ENCODE results near the gene OAS3. TPM values are rescaled to one million over a fixed set of nuclear protein-coding genes. Genes with fewer than 3 reads are reported as not detected.
A peak's percentile ranks its signal among the peaks of the same experiment; 100 is the strongest.

The OAS3 gene
- total RNA-seq, 1 donor from 2014 or later, result 20.1 TPM

DNA sequence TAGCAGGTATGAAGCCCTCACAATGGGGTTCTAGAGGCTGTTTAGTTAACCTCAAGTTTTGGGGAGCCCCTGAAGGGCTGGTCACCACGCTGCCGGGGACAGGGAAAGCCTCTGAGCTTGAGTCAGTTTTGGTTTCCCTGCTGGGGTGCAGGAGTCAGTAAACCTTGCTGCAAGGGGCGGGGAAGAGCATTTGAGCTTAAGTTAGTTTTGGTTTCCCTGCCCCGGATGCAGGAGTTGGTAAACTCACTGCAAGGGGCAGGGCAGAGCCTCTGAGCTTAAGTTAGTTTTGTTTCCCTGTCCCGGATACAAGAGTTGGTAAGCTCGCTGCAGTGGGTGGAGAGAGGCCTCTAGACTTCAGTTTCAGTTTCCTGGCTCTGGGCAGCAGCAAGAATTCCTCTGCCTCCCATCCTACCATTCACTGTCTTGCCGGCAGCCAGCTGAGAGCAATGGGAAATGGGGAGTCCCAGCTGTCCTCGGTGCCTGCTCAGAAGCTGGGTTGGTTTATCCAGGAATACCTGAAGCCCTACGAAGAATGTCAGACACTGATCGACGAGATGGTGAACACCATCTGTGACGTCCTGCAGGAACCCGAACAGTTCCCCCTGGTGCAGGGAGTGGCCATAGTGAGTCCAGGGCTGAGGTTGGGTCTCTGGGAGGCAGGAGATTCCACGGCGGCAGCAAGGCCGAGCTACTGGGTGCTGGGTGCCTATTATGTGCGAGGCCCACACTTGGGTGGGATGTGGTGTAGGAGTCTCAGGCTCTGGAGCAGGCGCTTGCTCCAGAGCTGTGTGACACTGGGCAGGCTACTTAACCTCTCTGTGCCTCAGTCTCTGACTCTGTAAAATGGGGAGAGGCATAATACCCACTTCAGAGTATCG, 40.1 kb downstream of the OAS3 start, which contains the start of gene OAS2:
Gene OAS2, plus strand, starts transcription at position 357 of the 878 bp plus-strand sequence. Its CDS starts 90 bp downstream, at position 447.
- no peaks in the 10 kb centered on the region for H3K36me3 ChIP-seq
- no peak for TF ChIP-seq POLR2A (IDR thresholded peaks at IDR 0.05)
- TF ChIP-seq, protein P1, sequence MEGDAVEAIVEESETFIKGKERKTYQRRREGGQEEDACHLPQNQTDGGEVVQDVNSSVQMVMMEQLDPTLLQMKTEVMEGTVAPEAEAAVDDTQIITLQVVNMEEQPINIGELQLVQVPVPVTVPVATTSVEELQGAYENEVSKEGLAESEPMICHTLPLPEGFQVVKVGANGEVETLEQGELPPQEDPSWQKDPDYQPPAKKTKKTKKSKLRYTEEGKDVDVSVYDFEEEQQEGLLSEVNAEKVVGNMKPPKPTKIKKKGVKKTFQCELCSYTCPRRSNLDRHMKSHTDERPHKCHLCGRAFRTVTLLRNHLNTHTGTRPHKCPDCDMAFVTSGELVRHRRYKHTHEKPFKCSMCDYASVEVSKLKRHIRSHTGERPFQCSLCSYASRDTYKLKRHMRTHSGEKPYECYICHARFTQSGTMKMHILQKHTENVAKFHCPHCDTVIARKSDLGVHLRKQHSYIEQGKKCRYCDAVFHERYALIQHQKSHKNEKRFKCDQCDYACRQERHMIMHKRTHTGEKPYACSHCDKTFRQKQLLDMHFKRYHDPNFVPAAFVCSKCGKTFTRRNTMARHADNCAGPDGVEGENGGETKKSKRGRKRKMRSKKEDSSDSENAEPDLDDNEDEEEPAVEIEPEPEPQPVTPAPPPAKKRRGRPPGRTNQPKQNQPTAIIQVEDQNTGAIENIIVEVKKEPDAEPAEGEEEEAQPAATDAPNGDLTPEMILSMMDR (IDR thresholded peaks at IDR 0.05), result no peak
- peak; percentile 41 to 55 for TF ChIP-seq POLR2AphosphoS5 (IDR thresholded peaks at IDR 0.05; ENCODE audit: insufficient read depth in 1 of 2, low read depth in 1 of 2)
- DNase-seq (ENCODE audit: extremely low spot score in 2 of 2), result peak; percentile 87 to 95
- peaks cover 25% of the 10 kb centered on the region for H3K4me1 ChIP-seq
- H3K27me3 ChIP-seq, result no peaks in the 10 kb centered on the region
- peak within 1 kb of the TSS; percentile 50 to 53 for H3K4me3 ChIP-seq
- H3K9me3 ChIP-seq, result no peaks in the 10 kb centered on the region
- intact Hi-C loops (cut with DNase I), result no loop called here
- peak within 1 kb of the TSS; percentile 84 for H3K27ac ChIP-seq

DNA sequence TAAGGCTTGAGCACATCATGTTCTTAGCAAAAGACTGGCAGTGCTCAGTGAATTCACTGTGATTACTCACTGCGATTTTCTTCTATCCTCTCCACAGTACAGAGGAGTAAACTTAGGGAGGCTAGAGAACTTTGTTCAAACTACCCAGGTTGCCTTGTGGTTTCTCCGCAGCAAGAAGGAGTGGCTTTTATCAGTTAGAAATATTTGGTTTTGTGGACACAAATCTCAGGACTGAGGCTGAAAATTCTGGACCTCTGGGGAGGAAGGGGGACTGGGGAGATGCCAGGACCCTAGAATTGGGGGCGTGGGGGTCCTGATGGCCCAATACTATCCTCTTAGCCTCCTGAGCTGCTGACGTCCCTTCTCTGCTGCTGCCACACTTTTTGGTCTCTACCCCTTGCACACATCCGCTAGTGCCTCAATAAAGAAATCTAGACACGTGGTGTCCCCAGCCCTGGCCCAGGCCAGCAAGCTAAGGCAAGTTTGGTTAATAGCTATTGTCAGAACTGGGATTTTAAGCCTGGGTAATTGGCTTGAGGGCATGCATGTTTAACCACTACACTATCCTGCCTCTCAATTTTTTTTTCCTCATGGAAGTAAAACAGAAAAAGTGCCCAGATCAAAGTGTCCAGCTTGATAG, 40.9 kb downstream of the OAS3 start:
- peak; percentile 77 to 87 for DNase-seq (ENCODE audit: extremely low spot score in 2 of 2)
- H3K9me3 ChIP-seq, result no peaks in the 10 kb centered on the region
- no peak for TF ChIP-seq POLR2A (IDR thresholded peaks at IDR 0.05)
- TF ChIP-seq, protein P1 (IDR thresholded peaks at IDR 0.05), result no peak
- peak in 1 of 2 donors; percentile 33 for TF ChIP-seq POLR2AphosphoS5 (IDR thresholded peaks at IDR 0.05; ENCODE audit: insufficient read depth in 1 of 2, low read depth in 1 of 2)
- no peaks in the 10 kb centered on the region for H3K36me3 ChIP-seq
- no peaks in the 10 kb centered on the region for H3K27me3 ChIP-seq
- peak overlapping the region; percentile 50 to 53 for H3K4me3 ChIP-seq
- peak overlapping the region; percentile 84 for H3K27ac ChIP-seq
- intact Hi-C loops (cut with DNase I), result no loop called here
- H3K4me1 ChIP-seq, result peaks cover 25% of the 10 kb centered on the region

DNA sequence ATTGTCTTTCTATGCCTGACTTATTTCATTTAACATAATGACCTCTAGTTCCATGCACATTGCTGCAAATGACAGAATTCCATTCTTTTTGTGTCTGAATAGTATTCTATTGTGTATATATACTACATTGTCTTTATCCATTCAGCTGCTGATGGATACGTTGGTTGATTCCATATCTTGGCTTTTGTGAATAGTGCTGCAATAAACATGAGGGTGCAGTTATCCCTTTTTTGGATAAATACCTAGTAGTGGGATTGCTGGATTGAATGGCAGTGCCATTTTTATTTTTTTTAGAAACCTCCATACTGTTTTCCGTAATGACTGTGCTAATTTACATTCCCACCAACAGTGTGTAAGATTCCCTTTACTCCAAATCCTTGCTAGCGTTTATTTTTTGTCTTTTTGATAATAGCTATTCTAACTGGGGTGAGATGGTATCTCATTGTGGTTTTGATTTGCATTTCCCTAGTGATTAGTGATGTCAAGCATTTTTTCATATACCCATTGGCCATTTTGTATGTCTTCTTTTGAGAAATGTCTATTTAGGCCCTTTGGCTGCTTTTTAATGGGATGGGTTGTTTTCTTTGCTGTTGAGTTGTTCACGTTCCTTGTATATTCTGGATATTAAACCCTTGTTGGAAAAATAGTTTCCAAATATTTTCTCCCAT, 42.4 kb downstream of the OAS3 start:
- no peak for DNase-seq (ENCODE audit: extremely low spot score in 2 of 2)
- no peak for TF ChIP-seq POLR2AphosphoS5 (IDR thresholded peaks at IDR 0.05; ENCODE audit: insufficient read depth in 1 of 2, low read depth in 1 of 2)
- TF ChIP-seq, protein P1 (IDR thresholded peaks at IDR 0.05), result no peak
- no peak for TF ChIP-seq POLR2A (IDR thresholded peaks at IDR 0.05)
- Histone ChIP-seq H3K27ac (no peak overlapping the region), H3K27me3 (no peaks in the 10 kb centered on the region), H3K9me3 (no peaks in the 10 kb centered on the region), H3K36me3 (no peaks in the 10 kb centered on the region), H3K4me3 (no peak overlapping the region), H3K4me1 (peaks cover 25% of the 10 kb centered on the region)
- intact Hi-C loops (cut with DNase I), result no loop called here

DNA sequence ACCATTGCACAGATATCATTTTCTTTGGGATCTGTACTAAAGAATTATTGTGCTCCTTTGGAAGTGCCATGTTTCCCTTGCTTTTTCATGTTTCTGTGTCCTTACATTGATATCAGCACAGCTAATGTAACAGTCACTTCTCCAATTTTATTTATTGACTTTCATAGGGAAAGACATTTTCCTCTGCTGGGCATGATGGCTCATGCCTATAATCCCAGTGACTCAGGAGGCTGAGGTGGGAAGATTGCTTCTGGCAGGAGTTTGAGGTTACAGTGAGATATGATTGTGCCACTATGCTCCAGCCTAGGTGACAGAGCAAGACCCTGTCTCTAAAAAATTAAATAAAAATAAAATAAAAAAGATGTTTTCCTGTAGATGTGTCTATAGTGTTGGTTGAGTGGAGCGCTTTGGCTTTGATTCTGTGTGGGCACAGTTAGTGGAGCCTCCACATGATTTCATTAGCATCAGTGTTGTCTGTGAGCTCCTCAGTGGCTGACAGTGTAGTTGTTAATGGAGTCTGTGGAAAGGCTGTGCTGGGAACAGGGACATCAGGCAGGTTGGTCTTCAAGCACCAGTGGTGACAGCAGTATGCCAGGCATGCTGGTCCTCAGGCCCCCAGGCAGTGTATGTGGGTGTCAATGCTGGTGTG, 47.5 kb downstream of the OAS3 start:
- peak in 1 of 2 donors; percentile 69 for DNase-seq (ENCODE audit: extremely low spot score in 2 of 2)
- intact Hi-C loops (cut with DNase I), result no loop called here
- Histone ChIP-seq H3K36me3 (peaks cover 0 to 7% of the 10 kb centered on the region in 2 donors), H3K4me1 (peaks cover 6% of the 10 kb centered on the region), H3K4me3 (no peak overlapping the region), H3K27me3 (no peaks in the 10 kb centered on the region), H3K27ac (no peak overlapping the region), H3K9me3 (no peaks in the 10 kb centered on the region)
- TF ChIP-seq POLR2A (IDR thresholded peaks at IDR 0.05) (no peak), POLR2AphosphoS5 (IDR thresholded peaks at IDR 0.05; ENCODE audit: insufficient read depth in 1 of 2, low read depth in 1 of 2) (peak in 1 of 2 donors; percentile 76)
- TF ChIP-seq, protein P1 (IDR thresholded peaks at IDR 0.05), result no peak
